ENCODE results near the gene RBCK1. TPM values are rescaled to one million over a fixed set of nuclear protein-coding genes. Genes with fewer than 3 reads are reported as not detected.

The RBCK1 gene
- total and polyA plus RNA-seq, 2 of the 4 experiments (the other 2 are of a cell fraction), result 29.9 to 84.2 TPM

GRCh38 chr20:406200-407132 lies 1.6 kb upstream of the RBCK1 start:
- intact Hi-C loops (cut with micrococcal nuclease) (no loop called here), dilution Hi-C loops (cut with HindIII; ENCODE audit: low sequenced_read_pairs, unreplicated experiment) (no loop called here), in situ Hi-C loops (cut with MboI; ENCODE audit: low sequenced_read_pairs) (no loop called here)
- Histone ChIP-seq H3K56ac (ENCODE audit: extremely low read depth, insufficient read depth, low read length) (no peak overlapping the region), H3K36me3 (ENCODE audit: control insufficient read depth, insufficient read depth, low read length) (peaks cover 10% of the 10 kb centered on the region), H4K91ac (ENCODE audit: insufficient read depth, low read depth, low read length) (no peak overlapping the region), H3K27me3 (ENCODE audit: control insufficient read depth, insufficient read depth, low read length) (no peaks in the 10 kb centered on the region), H3K18ac (ENCODE audit: low read depth, low read length) (no peak overlapping the region), H3K23ac (ENCODE audit: low read depth, low read length) (no peak overlapping the region), H2BK20ac (ENCODE audit: low read depth, low read length) (no peak overlapping the region), H3K4me2 (ENCODE audit: low read depth, low read length) (no peak overlapping the region), H2AK9ac (replicated peaks; ENCODE audit: low read depth, low read length, poor library complexity) (no peak overlapping the region), H3K9ac (ENCODE audit: low read depth, low read length) (peak overlapping the region; percentile 40; the same call in 1 of the 2 replicates), H3K9me3 (ENCODE audit: control insufficient read depth, insufficient read depth, low read length) (0 out of 2 replicates have a peak, but pooled peaks cover 3% of the 10 kb centered on the region), H3K9me1 (ENCODE audit: insufficient read depth, low read length) (peaks cover 8% of the 10 kb centered on the region; the same call in 1 of the 2 replicates), H3K27ac (ENCODE audit: insufficient read depth, low read length) (no peak overlapping the region), H2AK5ac (ENCODE audit: low read depth, low read length) (no peak overlapping the region), H2AFZ (replicated peaks; ENCODE audit: low read length, poor library complexity) (peak overlapping the region; percentile 95), H2BK5ac (ENCODE audit: low read depth, low read length, poor library complexity, severe bottlenecking) (no peak overlapping the region), H3K4me1 (ENCODE audit: control insufficient read depth, insufficient read depth, low read length) (peaks cover 18% of the 10 kb centered on the region), H3K4ac (ENCODE audit: low read depth, low read length) (no peak overlapping the region), H3K14ac (replicated peaks; ENCODE audit: low read depth, low read length) (no peak overlapping the region), H3K79me1 (ENCODE audit: low read depth in 1 of 2, low read length in 2 of 2) (peaks cover 16 to 31% of the 10 kb centered on the region in 2 experiments), H4K8ac (ENCODE audit: low read depth in 2 of 2, low read length in 2 of 2) (peak overlapping the region; percentile 40 to 41; a peak in 2 of 4 replicates), H4K5ac (ENCODE audit: low read depth, low read length) (no peak overlapping the region), H4K20me1 (ENCODE audit: insufficient read depth, low read length) (peaks cover 12% of the 10 kb centered on the region; the same call in 1 of the 2 replicates), H2BK120ac (ENCODE audit: low read depth, low read length) (no peak overlapping the region), H3K4me3 (ENCODE audit: insufficient read depth, low read depth, low read length) (no peak overlapping the region), H2BK15ac (ENCODE audit: low read depth, low read length) (no peak overlapping the region)
- no TSS peak for BruUV-seq (replicated peaks)
- POLR2A ChIA-PET (ENCODE audit: unreplicated experiment), result interaction anchor here (1.2 kb wide), 1 partner anchor 24 kb away, joined by 4 read pairs; no protein-coding TSS in a partner anchor
- no peak for DNase-seq
- no peak for ATAC-seq (ENCODE audit: low read depth)
- 82% methylated on average over 2 of the region's 9 CpGs; no CpG with 5 or more reads in 1 of the 2 experiments for WGBS, 2 experiments (ENCODE audit: extremely low coverage in 2 of 2, insufficient read length in 1 of 2)
- CTCF ChIA-PET, result interaction anchor here (1.0 kb wide), 1 partner anchor 30 kb away, joined by 3 read pairs; no protein-coding TSS in a partner anchor
- no peak for TF ChIP-seq NFE2L2 (IDR thresholded peaks at IDR 0.05; ENCODE audit: low read depth, low read length)
- no peak for TF ChIP-seq SMC3 (IDR thresholded peaks at IDR 0.05; ENCODE audit: low read depth, low read length)
- no peak for TF ChIP-seq CEBPB (IDR thresholded peaks at IDR 0.05; ENCODE audit: low read depth, low read length)
- no peak for TF ChIP-seq BHLHE40 (IDR thresholded peaks at IDR 0.05; ENCODE audit: low read depth, low read length)
- no peak for TF ChIP-seq POLR2A (IDR thresholded peaks at IDR 0.05; ENCODE audit: low read depth, low read length)
- TF ChIP-seq MAFK (IDR thresholded peaks at IDR 0.05; ENCODE audit: low read depth, low read length), result no peak
- no peak for TF ChIP-seq USF2 (IDR thresholded peaks at IDR 0.05; ENCODE audit: low read depth, low read length)
- no peak for TF ChIP-seq MXI1 (IDR thresholded peaks at IDR 0.05; ENCODE audit: borderline replicate concordance, low read depth, low read length)
- TF ChIP-seq RAD21 (IDR thresholded peaks at IDR 0.05; ENCODE audit: low read length), result no peak
- TF ChIP-seq CTCF (conservative IDR thresholded peaks at IDR 0.05; ENCODE audit: low read depth, low read length), result no peak
- no peak for TF ChIP-seq FOS (IDR thresholded peaks at IDR 0.05; ENCODE audit: low read depth, low read length)
- TF ChIP-seq ELK1 (IDR thresholded peaks at IDR 0.05; ENCODE audit: borderline replicate concordance, low read depth, low read length), result no peak
- TF ChIP-seq RFX5 (IDR thresholded peaks at IDR 0.05; ENCODE audit: low read depth, low read length), result no peak
- TF ChIP-seq MAZ (IDR thresholded peaks at IDR 0.05; ENCODE audit: borderline replicate concordance, low read depth, low read length), result no peak

Measured in IMR-90 (cell line).